DOHH2 (cell line): ENCODE measurements around the gene STARD13.

Source experiments
- CTCF ChIP-seq: fragments of 200-600 bp; sonication (generic); IDR thresholded peaks from one replicate; pipeline ENCODE4 v1.5.1; 2014; ENCODE audit warnings: antibody characterized with exemption, mild to moderate bottlenecking, low read depth, low read length; ENCODE audit not compliant: poor library complexity, severe bottlenecking
- EZH2phosphoT487 ChIP-seq: fragments of 200-600 bp; sonication (generic); IDR thresholded peaks from 2 replicates; pipeline ENCODE4 v1.6.1; 2017; ENCODE audit warnings: borderline replicate concordance, mild to moderate bottlenecking, antibody characterized with exemption, low read length, moderate library complexity, mixed read lengths

GRCh38 chr13:33138441-33138840 lies 147.1 kb downstream of the STARD13 start:
- TF ChIP-seq CTCF (no peak), EZH2phosphoT487 (no peak)
